Suprapubic skin (tissue), 4 donors: ENCODE data around the gene CACNA1I. TPM values are rescaled to one million over a fixed set of nuclear protein-coding genes. Genes with fewer than 3 reads are reported as not detected.

Experiments used
- DNase-seq, 2 donors: peaks; one replicate each; pipeline ENCODE4 v3.0.0-alpha.2; 2019; ENCODE audit warnings: low spot score in 2 of 2
- H3K27ac ChIP-seq: fragments of 200-600 bp; sonication (generic); one replicate; pipeline ENCODE4 v1.5.1; 2019
- H3K27me3 ChIP-seq: fragments of 200-600 bp; sonication (generic); one replicate; pipeline ENCODE4 v1.5.1; 2019
- H3K36me3 ChIP-seq: fragments of 200-600 bp; sonication (generic); one replicate; pipeline ENCODE4 v1.5.1; 2019
- H3K4me1 ChIP-seq: fragments of 200-600 bp; sonication (generic); one replicate; pipeline ENCODE4 v1.5.1; 2019
- H3K4me3 ChIP-seq: fragments of 200-600 bp; sonication (generic); one replicate; pipeline ENCODE4 v1.5.1; 2019; ENCODE audit warnings: mild to moderate bottlenecking
- H3K9me3 ChIP-seq: fragments of 200-600 bp; sonication (generic); one replicate; pipeline ENCODE4 v1.5.1; 2019
- CTCF ChIP-seq, 2 donors: fragments of 200-600 bp in 1 of 2; fragments of 450-650 bp in 1 of 2; sonication (generic) in 1 of 2; IDR thresholded peaks; one replicate each; pipeline ENCODE4 v1.5.1; 2016 to 2019; ENCODE audit warnings: antibody characterized with exemption in 2 of 2, mild to moderate bottlenecking in 1 of 2, moderate library complexity in 1 of 2
- EP300 ChIP-seq: sonication (generic); formaldehyde crosslinking; IDR thresholded peaks from one replicate; pipeline ENCODE4 v1.6.1; 2017; ENCODE audit warnings: antibody characterized with exemption
- POLR2A ChIP-seq, 2 donors: fragments of 450-650 bp; IDR thresholded peaks; one replicate each; pipeline ENCODE4 v1.6.1; 2017; ENCODE audit warnings: antibody characterized with exemption in 2 of 2, mild to moderate bottlenecking in 2 of 2, moderate library complexity in 2 of 2
- POLR2AphosphoS5 ChIP-seq, 3 donors: sonication (generic); formaldehyde crosslinking; IDR thresholded peaks; one replicate each; pipeline ENCODE4 v1.6.1; 2017; ENCODE audit warnings: antibody characterized with exemption in 3 of 3
- WGBS: methylation state at CpG from one replicate; pipeline ENCODE4 v1.1.5; 2018; 5-methylcytosine and 5-hydroxymethylcytosine counted together
- total RNA-seq, 4 donors: library from RNA; depleted of rRNA; stranded (reverse); fragments of >200 nt; gene quantifications; one replicate each; pipeline ENCODE4 v1.1.0, GENCODE V29; 2016

Gene CACNA1I
- total RNA-seq, 4 donors from 2014 or later, result 0.08 to 0.80 (median 0.17) TPM; not detected in 1

GRCh38 chr22:39685336-39686177 lies 115.0 kb downstream of the CACNA1I start:
- no CpG with 5 or more reads among the region's 77 CpGs for WGBS
- H3K27me3 ChIP-seq, result peaks cover 83% of the 10 kb centered on the region
- no peaks in the 10 kb centered on the region for H3K9me3 ChIP-seq
- no peaks in the 10 kb centered on the region for H3K36me3 ChIP-seq
- no peak for DNase-seq
- peak overlapping the region; percentile 20 for H3K4me3 ChIP-seq
- no peak overlapping the region for H3K27ac ChIP-seq
- TF ChIP-seq CTCF (IDR thresholded peaks at IDR 0.05), result no peak
- TF ChIP-seq POLR2AphosphoS5 (IDR thresholded peaks at IDR 0.05), result no peak
- TF ChIP-seq POLR2A (IDR thresholded peaks at IDR 0.05), result no peak
- TF ChIP-seq EP300, result no peak
- peaks cover 7% of the 10 kb centered on the region for H3K4me1 ChIP-seq

- Histone ChIP-seq H3K4me1 (peaks cover 10% of the 10 kb centered on the region), H3K4me3 (peak overlapping the region; percentile 20), H3K9me3 (no peaks in the 10 kb centered on the region), H3K36me3 (no peaks in the 10 kb centered on the region), H3K27ac (no peak overlapping the region), H3K27me3 (peaks cover 89% of the 10 kb centered on the region)
- TF ChIP-seq CTCF (IDR thresholded peaks at IDR 0.05) (no peak), POLR2A (IDR thresholded peaks at IDR 0.05) (no peak), EP300 (no peak), POLR2AphosphoS5 (IDR thresholded peaks at IDR 0.05) (no peak)
- WGBS, result 83% methylated on average over 13 of the region's 39 CpGs
- DNase-seq, result no peak
These were observed 115.6 kb downstream of the CACNA1I start for GRCh38 chr22:39686178-39686620.

GRCh38 chr22:39686776-39687525 lies 116.4 kb downstream of the CACNA1I start:
- Histone ChIP-seq H3K9me3 (no peaks in the 10 kb centered on the region), H3K27ac (no peak overlapping the region), H3K36me3 (no peaks in the 10 kb centered on the region), H3K4me3 (no peak overlapping the region), H3K27me3 (peaks cover 94% of the 10 kb centered on the region), H3K4me1 (peaks cover 10% of the 10 kb centered on the region)
- TF ChIP-seq POLR2A (IDR thresholded peaks at IDR 0.05) (no peak), EP300 (no peak), CTCF (IDR thresholded peaks at IDR 0.05) (no peak), POLR2AphosphoS5 (IDR thresholded peaks at IDR 0.05) (no peak)
- no peak for DNase-seq
- WGBS, result 75% methylated on average over 12 of the region's 17 CpGs

GRCh38 chr22:39688186-39688785 lies 117.7 kb downstream of the CACNA1I start:
- H3K9me3 ChIP-seq, result no peaks in the 10 kb centered on the region
- H3K4me1 ChIP-seq, result peaks cover 10% of the 10 kb centered on the region
- DNase-seq, result no peak
- no peak for TF ChIP-seq CTCF (IDR thresholded peaks at IDR 0.05)
- no peak for TF ChIP-seq POLR2A (IDR thresholded peaks at IDR 0.05)
- no peak for TF ChIP-seq POLR2AphosphoS5 (IDR thresholded peaks at IDR 0.05)
- no peak for TF ChIP-seq EP300
- no peak overlapping the region for H3K4me3 ChIP-seq
- 81% methylated on average over 5 of the region's 13 CpGs for WGBS
- no peaks in the 10 kb centered on the region for H3K36me3 ChIP-seq
- H3K27ac ChIP-seq, result no peak overlapping the region
- peaks cover 87% of the 10 kb centered on the region for H3K27me3 ChIP-seq
